GM23338 (cell line): Measurements from ENCODE around the gene KCNJ10. TPM values are rescaled to one million over a fixed set of nuclear protein-coding genes. Genes with fewer than 3 reads are reported as not detected.

Source experiments
- ATAC-seq: fragments of 200-7000 bp; cut with Tn5 transposase; 3 replicates; pipeline ENCODE4 v1.9.1; 2020
- DNase-seq: peaks from one replicate; pipeline ENCODE4 v3.0.0-alpha.2; 2015; ENCODE audit warnings: low spot score
- H2AFZ ChIP-seq: fragments of 200-600 bp; sonication (generic); 2 replicates; pipeline ENCODE4 v1.8.0; 2016; ENCODE audit warnings: antibody characterized with exemption, mild to moderate bottlenecking, moderate library complexity
- H3F3A ChIP-seq: fragments of 200-600 bp; sonication (generic); replicated peaks from 2 replicates; pipeline ENCODE4 v1.8.0; 2017; ENCODE audit warnings: antibody characterized with exemption, mixed run types, low read depth
- H3K27ac ChIP-seq: fragments of 200-600 bp; sonication (generic); 2 replicates; pipeline ENCODE4 v1.6.1; 2016; ENCODE audit warnings: low read depth
- H3K27me3 ChIP-seq: fragments of 200-600 bp; sonication (generic); 2 replicates; pipeline ENCODE4 v1.8.0; 2016; ENCODE audit warnings: mild to moderate bottlenecking, mixed run types, moderate library complexity; ENCODE audit not compliant: insufficient read depth
- H3K36me3 ChIP-seq: fragments of 200-600 bp; sonication (generic); 2 replicates; pipeline ENCODE4 v1.8.0; 2016; ENCODE audit warnings: mild to moderate bottlenecking; ENCODE audit not compliant: insufficient read depth
- H3K4me1 ChIP-seq: fragments of 200-600 bp; sonication (generic); 2 replicates; pipeline ENCODE4 v1.8.0; 2016; ENCODE audit warnings: mild to moderate bottlenecking, moderate library complexity; ENCODE audit not compliant: insufficient read depth
- H3K4me2 ChIP-seq: fragments of 200-600 bp; sonication (generic); 2 replicates; pipeline ENCODE4 v1.7.1; 2017; ENCODE audit warnings: mixed run types
- H3K4me3 ChIP-seq: fragments of 200-600 bp; sonication (generic); 2 replicates; pipeline ENCODE4 v1.6.1; 2016; ENCODE audit warnings: mixed run types
- H3K79me2 ChIP-seq: fragments of 200-600 bp; sonication (generic); replicated peaks from 2 replicates; pipeline ENCODE4 v1.8.0; 2017; ENCODE audit warnings: mild to moderate bottlenecking; ENCODE audit not compliant: insufficient read depth
- H3K9me2 ChIP-seq: fragments of 200-600 bp; sonication (generic); 2 replicates; pipeline ENCODE4 v1.8.0; 2017; ENCODE audit not compliant: insufficient read depth
- H4K20me1 ChIP-seq: fragments of 200-600 bp; sonication (generic); replicated peaks from 2 replicates; pipeline ENCODE4 v1.8.0; 2017; ENCODE audit warnings: mild to moderate bottlenecking; ENCODE audit not compliant: insufficient read depth
- H3K27ac Mint-ChIP-seq: 2 replicates; pipeline ENCODE4 v1.8.0; 2020; ENCODE audit warnings: inconsistent platforms, mild to moderate bottlenecking, moderate library complexity, mixed read lengths
- H3K27me3 Mint-ChIP-seq: 3 replicates; pipeline ENCODE4 v1.8.0; 2022; ENCODE audit warnings: low read depth, mild to moderate bottlenecking, moderate library complexity, mixed read lengths, inconsistent platforms; ENCODE audit not compliant: insufficient read depth, poor library complexity
- H3K36me3 Mint-ChIP-seq: 3 replicates; pipeline ENCODE4 v1.8.0; 2021; ENCODE audit warnings: low read depth, mild to moderate bottlenecking, inconsistent platforms, moderate library complexity, mixed read lengths
- H3K4me1 Mint-ChIP-seq: 3 replicates; pipeline ENCODE4 v1.8.0; 2020; ENCODE audit warnings: mild to moderate bottlenecking, inconsistent platforms, mixed read lengths
- H3K4me3 Mint-ChIP-seq: 3 replicates; pipeline ENCODE4 v1.8.0; 2021; ENCODE audit warnings: moderate library complexity, mild to moderate bottlenecking, inconsistent platforms, mixed read lengths
- H3K9me3 Mint-ChIP-seq: 3 replicates; pipeline ENCODE4 v1.8.0; 2020; ENCODE audit warnings: moderate library complexity, mild to moderate bottlenecking, inconsistent platforms, mixed read lengths
- CREB1 ChIP-seq: fragments of 250-450 bp; sonication (Bioruptor Pico); IDR thresholded peaks from 2 replicates; pipeline ENCODE4 v1.5.0; 2020; ENCODE audit warnings: low read depth, mild to moderate bottlenecking, moderate library complexity
- EZH2phosphoT487 ChIP-seq: fragments of 200-600 bp; sonication (generic); IDR thresholded peaks from one replicate; pipeline ENCODE4 v1.8.1; 2018; ENCODE audit warnings: antibody characterized with exemption; ENCODE audit not compliant: unreplicated experiment
- STAT1 ChIP-seq: IDR thresholded peaks from one replicate; pipeline ENCODE4 v1.6.1; 2016; ENCODE audit warnings: antibody characterized with exemption; ENCODE audit not compliant: unreplicated experiment
- long read RNA-seq: library from polyadenylated mRNA; unstranded; transcript quantifications from one replicate; pipeline ENCODE4 v2.0.0, GENCODE V29; 2020; ENCODE audit not compliant: unreplicated experiment
- polyA plus RNA-seq: library from polyadenylated mRNA; unstranded; fragments of >200 nt; fragmentation: Nextera tagmentation; extraction: Ambion mirVana; gene quantifications from 2 replicates; pipeline ENCODE4 v1.2.1, GENCODE V29; 2016
- total RNA-seq: library from RNA; depleted of rRNA; stranded (reverse); fragments of >200 nt; shearing (Covaris generic); gene quantifications from 2 replicates; pipeline ENCODE4 v1.2.3, GENCODE V29; 2014; rRNA removed
- TF ChIP-seq, protein P1 (sequence below), 2 experiments: fragments of 200-600 bp in 1 of 2; sonication (generic) in 1 of 2; conservative IDR thresholded peaks; 2 replicates each; pipeline versions ENCODE4 v1.5.1 to v1.6.1; 2016 to 2017; ENCODE audit warnings: antibody characterized with exemption in 2 of 2, low read depth in 2 of 2, mild to moderate bottlenecking in 2 of 2, moderate library complexity in 1 of 2
- TF ChIP-seq, protein P2 (sequence below): IDR thresholded peaks from 2 replicates; pipeline ENCODE4 v1.6.1; 2016; ENCODE audit warnings: antibody characterized with exemption
- TF ChIP-seq, protein P3 (sequence below): IDR thresholded peaks from one replicate; pipeline ENCODE4 v1.6.1; 2018; ENCODE audit warnings: antibody characterized with exemption; ENCODE audit not compliant: unreplicated experiment
- TF ChIP-seq, protein P4 (sequence below): fragments of 250-450 bp; sonication (Bioruptor Pico); IDR thresholded peaks from 2 replicates; pipeline ENCODE4 v1.5.0; 2020; ENCODE audit warnings: mild to moderate bottlenecking, moderate library complexity

Gene KCNJ10
- 1.6 and 2.8 TPM in 2 replicates for total RNA-seq
- polyA plus RNA-seq: 1.2 and 1.4 TPM in 2 replicates
- long read RNA-seq: 0 reads

DNA sequence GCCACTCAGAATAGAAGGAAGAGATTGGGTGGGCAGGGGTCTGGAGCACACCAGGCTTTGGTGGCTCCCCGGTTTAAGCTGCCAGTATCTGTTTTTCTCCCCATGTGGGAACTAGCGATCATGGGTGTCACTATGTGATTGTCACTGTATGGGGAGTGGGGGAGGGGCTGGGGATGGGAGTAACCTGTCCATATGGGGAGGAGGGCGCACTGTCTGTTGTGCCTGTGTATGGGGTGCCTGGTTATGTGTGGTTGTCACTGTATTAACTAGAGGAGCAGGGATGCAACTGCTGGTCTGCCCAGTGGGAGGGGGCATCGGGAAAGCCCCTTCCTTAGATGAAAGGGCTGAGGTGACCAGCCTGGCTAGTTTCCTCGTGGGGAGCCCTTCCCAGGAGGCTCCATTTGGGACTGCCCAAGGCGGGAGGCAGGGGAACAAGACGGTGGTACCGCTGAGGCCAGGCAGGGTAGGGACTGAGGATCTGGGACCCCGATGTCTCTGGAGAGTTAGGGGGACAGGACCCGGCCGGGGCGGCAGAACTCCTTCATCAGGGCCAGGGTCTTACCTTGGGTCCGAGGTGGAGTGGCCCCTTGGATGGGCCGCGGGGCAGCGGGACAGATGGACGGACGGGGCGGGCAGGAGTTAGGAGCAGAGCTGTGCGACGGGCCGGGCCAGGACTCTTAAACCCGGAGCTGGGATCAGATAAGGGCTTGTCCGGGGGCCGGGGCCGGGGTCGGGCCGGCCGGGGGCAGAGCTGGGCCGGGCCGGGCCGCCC is at the start of gene KCNJ10:
Gene KCNJ10, minus strand, starts transcription at position 701 of the 772 bp plus-strand sequence. CDS start 27,628 bp downstream, outside the sequence.
- H3K27ac Mint-ChIP-seq: no peak within 1 kb of the TSS
- H3K9me2 ChIP-seq: no peaks in the 10 kb centered on the region
- peak within 1 kb of the TSS; percentile 84 for H3K4me3 Mint-ChIP-seq
- no peaks in the 10 kb centered on the region for H3K36me3 Mint-ChIP-seq
- no peaks in the 10 kb centered on the region for H4K20me1 ChIP-seq
- no peak within 1 kb of the TSS for H3K27ac ChIP-seq
- ATAC-seq (peak; percentile 20), DNase-seq (no peak)
- peak within 1 kb of the TSS; percentile 83 for H3K4me2 ChIP-seq
- H3K27me3 ChIP-seq: peaks cover 42% of the 10 kb centered on the region
- TF ChIP-seq, protein P1, sequence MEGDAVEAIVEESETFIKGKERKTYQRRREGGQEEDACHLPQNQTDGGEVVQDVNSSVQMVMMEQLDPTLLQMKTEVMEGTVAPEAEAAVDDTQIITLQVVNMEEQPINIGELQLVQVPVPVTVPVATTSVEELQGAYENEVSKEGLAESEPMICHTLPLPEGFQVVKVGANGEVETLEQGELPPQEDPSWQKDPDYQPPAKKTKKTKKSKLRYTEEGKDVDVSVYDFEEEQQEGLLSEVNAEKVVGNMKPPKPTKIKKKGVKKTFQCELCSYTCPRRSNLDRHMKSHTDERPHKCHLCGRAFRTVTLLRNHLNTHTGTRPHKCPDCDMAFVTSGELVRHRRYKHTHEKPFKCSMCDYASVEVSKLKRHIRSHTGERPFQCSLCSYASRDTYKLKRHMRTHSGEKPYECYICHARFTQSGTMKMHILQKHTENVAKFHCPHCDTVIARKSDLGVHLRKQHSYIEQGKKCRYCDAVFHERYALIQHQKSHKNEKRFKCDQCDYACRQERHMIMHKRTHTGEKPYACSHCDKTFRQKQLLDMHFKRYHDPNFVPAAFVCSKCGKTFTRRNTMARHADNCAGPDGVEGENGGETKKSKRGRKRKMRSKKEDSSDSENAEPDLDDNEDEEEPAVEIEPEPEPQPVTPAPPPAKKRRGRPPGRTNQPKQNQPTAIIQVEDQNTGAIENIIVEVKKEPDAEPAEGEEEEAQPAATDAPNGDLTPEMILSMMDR (conservative IDR thresholded peaks at IDR 0.05; ENCODE audit: low read depth in 2 of 2): no peak
- peak within 1 kb of the TSS; percentile 97 for H2AFZ ChIP-seq
- H3K4me3 ChIP-seq: peak within 1 kb of the TSS; percentile 87
- H3F3A ChIP-seq: peaks cover 4% of the 10 kb centered on the region; the same call in 1 of the 2 replicates
- H3K79me2 ChIP-seq: no peaks in the 10 kb centered on the region
- H3K4me1 Mint-ChIP-seq: peaks cover 30% of the 10 kb centered on the region
- no peaks in the 10 kb centered on the region; the same call in 2 of the 3 replicates for H3K9me3 Mint-ChIP-seq
- H3K36me3 ChIP-seq: no peaks in the 10 kb centered on the region
- H3K27me3 Mint-ChIP-seq: peaks cover 16% of the 10 kb centered on the region
- peaks cover 21% of the 10 kb centered on the region for H3K4me1 ChIP-seq

DNA sequence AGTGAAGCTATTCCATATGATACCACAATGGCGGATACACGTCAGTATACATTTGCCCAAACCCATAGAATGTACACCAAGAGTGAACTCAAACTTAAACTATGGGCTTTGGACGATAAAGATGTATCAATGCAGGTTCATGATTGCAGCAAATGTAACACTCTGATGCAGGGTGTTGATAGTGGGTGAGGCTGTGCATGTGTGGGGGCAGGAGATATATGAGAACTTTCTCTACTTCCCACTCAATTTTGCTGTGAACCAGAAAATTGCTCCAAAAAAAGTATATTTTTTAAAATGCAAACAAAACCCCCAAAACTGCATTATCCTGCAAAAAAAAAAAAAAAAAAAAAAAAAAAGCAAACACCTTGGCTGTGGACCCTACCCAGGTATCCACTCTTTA is 49.0 kb upstream of the KCNJ10 start:
- no peak overlapping the region for H3K27ac ChIP-seq
- H3K9me2 ChIP-seq: no peaks in the 10 kb centered on the region
- H3K36me3 ChIP-seq: no peaks in the 10 kb centered on the region
- Mint-ChIP-seq H3K4me3 (no peak overlapping the region; the same call in 2 of the 3 replicates), H3K27me3 (peaks cover 9% of the 10 kb centered on the region), H3K9me3 (no peaks in the 10 kb centered on the region), H3K27ac (no peak overlapping the region; the same call in 1 of the 2 replicates), H3K36me3 (peaks cover 38% of the 10 kb centered on the region), H3K4me1 (peaks cover 53% of the 10 kb centered on the region)
- DNase-seq (no peak), ATAC-seq (no peak)
- H3K4me1 ChIP-seq: peaks cover 44% of the 10 kb centered on the region
- no peaks in the 10 kb centered on the region for H3K27me3 ChIP-seq
- H3F3A ChIP-seq: no peaks in the 10 kb centered on the region
- no peak overlapping the region for H3K4me3 ChIP-seq
- no peak overlapping the region for H2AFZ ChIP-seq
- no peak overlapping the region for H3K4me2 ChIP-seq
- peaks cover 4% of the 10 kb centered on the region; the same call in 1 of the 2 replicates for H3K79me2 ChIP-seq
- no peaks in the 10 kb centered on the region for H4K20me1 ChIP-seq
- no peak for TF ChIP-seq CREB1 (CRISPR knock-in tag)
- TF ChIP-seq, protein P2, sequence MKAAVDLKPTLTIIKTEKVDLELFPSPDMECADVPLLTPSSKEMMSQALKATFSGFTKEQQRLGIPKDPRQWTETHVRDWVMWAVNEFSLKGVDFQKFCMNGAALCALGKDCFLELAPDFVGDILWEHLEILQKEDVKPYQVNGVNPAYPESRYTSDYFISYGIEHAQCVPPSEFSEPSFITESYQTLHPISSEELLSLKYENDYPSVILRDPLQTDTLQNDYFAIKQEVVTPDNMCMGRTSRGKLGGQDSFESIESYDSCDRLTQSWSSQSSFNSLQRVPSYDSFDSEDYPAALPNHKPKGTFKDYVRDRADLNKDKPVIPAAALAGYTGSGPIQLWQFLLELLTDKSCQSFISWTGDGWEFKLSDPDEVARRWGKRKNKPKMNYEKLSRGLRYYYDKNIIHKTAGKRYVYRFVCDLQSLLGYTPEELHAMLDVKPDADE: no peak
- TF ChIP-seq, protein P3, sequence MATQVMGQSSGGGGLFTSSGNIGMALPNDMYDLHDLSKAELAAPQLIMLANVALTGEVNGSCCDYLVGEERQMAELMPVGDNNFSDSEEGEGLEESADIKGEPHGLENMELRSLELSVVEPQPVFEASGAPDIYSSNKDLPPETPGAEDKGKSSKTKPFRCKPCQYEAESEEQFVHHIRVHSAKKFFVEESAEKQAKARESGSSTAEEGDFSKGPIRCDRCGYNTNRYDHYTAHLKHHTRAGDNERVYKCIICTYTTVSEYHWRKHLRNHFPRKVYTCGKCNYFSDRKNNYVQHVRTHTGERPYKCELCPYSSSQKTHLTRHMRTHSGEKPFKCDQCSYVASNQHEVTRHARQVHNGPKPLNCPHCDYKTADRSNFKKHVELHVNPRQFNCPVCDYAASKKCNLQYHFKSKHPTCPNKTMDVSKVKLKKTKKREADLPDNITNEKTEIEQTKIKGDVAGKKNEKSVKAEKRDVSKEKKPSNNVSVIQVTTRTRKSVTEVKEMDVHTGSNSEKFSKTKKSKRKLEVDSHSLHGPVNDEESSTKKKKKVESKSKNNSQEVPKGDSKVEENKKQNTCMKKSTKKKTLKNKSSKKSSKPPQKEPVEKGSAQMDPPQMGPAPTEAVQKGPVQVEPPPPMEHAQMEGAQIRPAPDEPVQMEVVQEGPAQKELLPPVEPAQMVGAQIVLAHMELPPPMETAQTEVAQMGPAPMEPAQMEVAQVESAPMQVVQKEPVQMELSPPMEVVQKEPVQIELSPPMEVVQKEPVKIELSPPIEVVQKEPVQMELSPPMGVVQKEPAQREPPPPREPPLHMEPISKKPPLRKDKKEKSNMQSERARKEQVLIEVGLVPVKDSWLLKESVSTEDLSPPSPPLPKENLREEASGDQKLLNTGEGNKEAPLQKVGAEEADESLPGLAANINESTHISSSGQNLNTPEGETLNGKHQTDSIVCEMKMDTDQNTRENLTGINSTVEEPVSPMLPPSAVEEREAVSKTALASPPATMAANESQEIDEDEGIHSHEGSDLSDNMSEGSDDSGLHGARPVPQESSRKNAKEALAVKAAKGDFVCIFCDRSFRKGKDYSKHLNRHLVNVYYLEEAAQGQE: no peak
- no peak for TF ChIP-seq EZH2phosphoT487
- TF ChIP-seq, protein P4, sequence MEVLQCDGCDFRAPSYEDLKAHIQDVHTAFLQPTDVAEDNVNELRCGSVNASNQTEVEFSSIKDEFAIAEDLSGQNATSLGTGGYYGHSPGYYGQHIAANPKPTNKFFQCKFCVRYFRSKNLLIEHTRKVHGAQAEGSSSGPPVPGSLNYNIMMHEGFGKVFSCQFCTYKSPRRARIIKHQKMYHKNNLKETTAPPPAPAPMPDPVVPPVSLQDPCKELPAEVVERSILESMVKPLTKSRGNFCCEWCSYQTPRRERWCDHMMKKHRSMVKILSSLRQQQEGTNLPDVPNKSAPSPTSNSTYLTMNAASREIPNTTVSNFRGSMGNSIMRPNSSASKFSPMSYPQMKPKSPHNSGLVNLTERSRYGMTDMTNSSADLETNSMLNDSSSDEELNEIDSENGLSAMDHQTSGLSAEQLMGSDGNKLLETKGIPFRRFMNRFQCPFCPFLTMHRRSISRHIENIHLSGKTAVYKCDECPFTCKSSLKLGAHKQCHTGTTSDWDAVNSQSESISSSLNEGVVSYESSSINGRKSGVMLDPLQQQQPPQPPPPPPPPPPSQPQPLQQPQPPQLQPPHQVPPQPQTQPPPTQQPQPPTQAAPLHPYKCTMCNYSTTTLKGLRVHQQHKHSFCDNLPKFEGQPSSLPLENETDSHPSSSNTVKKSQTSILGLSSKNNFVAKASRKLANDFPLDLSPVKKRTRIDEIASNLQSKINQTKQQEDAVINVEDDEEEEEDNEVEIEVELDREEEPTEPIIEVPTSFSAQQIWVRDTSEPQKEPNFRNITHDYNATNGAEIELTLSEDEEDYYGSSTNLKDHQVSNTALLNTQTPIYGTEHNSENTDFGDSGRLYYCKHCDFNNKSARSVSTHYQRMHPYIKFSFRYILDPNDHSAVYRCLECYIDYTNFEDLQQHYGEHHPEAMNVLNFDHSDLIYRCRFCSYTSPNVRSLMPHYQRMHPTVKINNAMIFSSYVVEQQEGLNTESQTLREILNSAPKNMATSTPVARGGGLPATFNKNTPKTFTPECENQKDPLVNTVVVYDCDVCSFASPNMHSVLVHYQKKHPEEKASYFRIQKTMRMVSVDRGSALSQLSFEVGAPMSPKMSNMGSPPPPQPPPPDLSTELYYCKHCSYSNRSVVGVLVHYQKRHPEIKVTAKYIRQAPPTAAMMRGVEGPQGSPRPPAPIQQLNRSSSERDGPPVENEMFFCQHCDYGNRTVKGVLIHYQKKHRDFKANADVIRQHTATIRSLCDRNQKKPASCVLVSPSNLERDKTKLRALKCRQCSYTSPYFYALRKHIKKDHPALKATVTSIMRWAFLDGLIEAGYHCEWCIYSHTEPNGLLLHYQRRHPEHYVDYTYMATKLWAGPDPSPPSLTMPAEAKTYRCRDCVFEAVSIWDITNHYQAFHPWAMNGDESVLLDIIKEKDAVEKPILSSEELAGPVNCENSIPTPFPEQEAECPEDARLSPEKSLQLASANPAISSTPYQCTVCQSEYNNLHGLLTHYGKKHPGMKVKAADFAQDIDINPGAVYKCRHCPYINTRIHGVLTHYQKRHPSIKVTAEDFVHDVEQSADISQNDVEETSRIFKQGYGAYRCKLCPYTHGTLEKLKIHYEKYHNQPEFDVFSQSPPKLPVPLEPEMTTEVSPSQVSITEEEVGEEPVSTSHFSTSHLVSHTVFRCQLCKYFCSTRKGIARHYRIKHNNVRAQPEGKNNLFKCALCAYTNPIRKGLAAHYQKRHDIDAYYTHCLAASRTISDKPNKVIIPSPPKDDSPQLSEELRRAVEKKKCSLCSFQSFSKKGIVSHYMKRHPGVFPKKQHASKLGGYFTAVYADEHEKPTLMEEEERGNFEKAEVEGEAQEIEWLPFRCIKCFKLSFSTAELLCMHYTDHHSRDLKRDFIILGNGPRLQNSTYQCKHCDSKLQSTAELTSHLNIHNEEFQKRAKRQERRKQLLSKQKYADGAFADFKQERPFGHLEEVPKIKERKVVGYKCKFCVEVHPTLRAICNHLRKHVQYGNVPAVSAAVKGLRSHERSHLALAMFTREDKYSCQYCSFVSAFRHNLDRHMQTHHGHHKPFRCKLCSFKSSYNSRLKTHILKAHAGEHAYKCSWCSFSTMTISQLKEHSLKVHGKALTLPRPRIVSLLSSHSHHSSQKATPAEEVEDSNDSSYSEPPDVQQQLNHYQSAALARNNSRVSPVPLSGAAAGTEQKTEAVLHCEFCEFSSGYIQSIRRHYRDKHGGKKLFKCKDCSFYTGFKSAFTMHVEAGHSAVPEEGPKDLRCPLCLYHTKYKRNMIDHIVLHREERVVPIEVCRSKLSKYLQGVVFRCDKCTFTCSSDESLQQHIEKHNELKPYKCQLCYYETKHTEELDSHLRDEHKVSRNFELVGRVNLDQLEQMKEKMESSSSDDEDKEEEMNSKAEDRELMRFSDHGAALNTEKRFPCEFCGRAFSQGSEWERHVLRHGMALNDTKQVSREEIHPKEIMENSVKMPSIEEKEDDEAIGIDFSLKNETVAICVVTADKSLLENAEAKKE (CRISPR knock-in tag): no peak
- TF ChIP-seq STAT1: no peak
